WTC11 (cell line): ENCODE measurements around the gene CD59. TPM values are rescaled to one million over a fixed set of nuclear protein-coding genes. Genes with fewer than 3 reads are reported as not detected.

Experiments
- ATAC-seq: fragments of 200-7000 bp; cut with Tn5 transposase; 2 replicates; pipeline ENCODE4 v1.10.0; 2021; ENCODE audit warnings: mild to moderate bottlenecking, moderate library complexity
- CTCF ChIA-PET: fragments of 300-600 bp; sonication (Branson Sonifier 250); formaldehyde crosslinking; loops from one replicate; lab custom pipeline; 2021; ENCODE audit warnings: antibody characterized with exemption; lab: Charles Lee
- POLR2A ChIA-PET: fragments of 350-600 bp; sonication (Branson Sonifier 250); formaldehyde crosslinking; loops from one replicate; lab custom pipeline; 2021; ENCODE audit warnings: antibody characterized with exemption; lab: Charles Lee
- DNase-seq: peaks from one replicate; pipeline ENCODE4 v3.0.0; 2021; ENCODE audit warnings: low spot score
- H3K27ac Mint-ChIP-seq: 2 replicates; pipeline ENCODE4 v1.8.0; 2021; ENCODE audit warnings: mixed read lengths
- H3K27me3 Mint-ChIP-seq: 2 replicates; pipeline ENCODE4 v1.8.0; 2021; ENCODE audit warnings: low read depth, mild to moderate bottlenecking, moderate library complexity, mixed read lengths
- H3K36me3 Mint-ChIP-seq: 2 replicates; pipeline ENCODE4 v1.8.0; 2021; ENCODE audit warnings: mixed read lengths
- H3K4me1 Mint-ChIP-seq: 2 replicates; pipeline ENCODE4 v1.8.0; 2022; ENCODE audit warnings: mixed read lengths
- H3K4me3 Mint-ChIP-seq: 2 replicates; pipeline ENCODE4 v1.8.0; 2021; ENCODE audit warnings: mild to moderate bottlenecking, moderate library complexity, mixed read lengths
- H3K9me3 Mint-ChIP-seq: 2 replicates; pipeline ENCODE4 v1.8.0; 2021; ENCODE audit warnings: mixed read lengths
- CBFB ChIP-seq: sonication (generic); formaldehyde crosslinking; IDR thresholded peaks from 2 replicates; pipeline ENCODE4 v1.8.1; 2022; ENCODE audit warnings: mild to moderate bottlenecking, low read depth, missing genetic modification reagents
- ELF4 ChIP-seq: sonication (generic); formaldehyde crosslinking; IDR thresholded peaks from 2 replicates; pipeline ENCODE4 v1.8.1; 2022; ENCODE audit warnings: low read depth, mild to moderate bottlenecking, moderate library complexity, missing genetic modification reagents
- EMX1 ChIP-seq: fragments of 250-450 bp; sonication (Bioruptor Pico); IDR thresholded peaks from 2 replicates; pipeline ENCODE4 v1.8.0; 2021; ENCODE audit warnings: mild to moderate bottlenecking
- FOXJ3 ChIP-seq: sonication (generic); formaldehyde crosslinking; IDR thresholded peaks from 2 replicates; pipeline ENCODE4 v1.9.0; 2021; ENCODE audit warnings: missing genetic modification reagents, mild to moderate bottlenecking, borderline replicate concordance
- FOXP1 ChIP-seq: sonication (generic); formaldehyde crosslinking; IDR thresholded peaks from 2 replicates; pipeline ENCODE4 v1.8.0; 2022; ENCODE audit warnings: missing genetic modification reagents, mild to moderate bottlenecking, moderate library complexity, borderline replicate concordance
- KAT7 ChIP-seq: sonication (generic); formaldehyde crosslinking; IDR thresholded peaks from 2 replicates; pipeline ENCODE4 v1.8.1; 2023; ENCODE audit warnings: missing genetic modification reagents, mild to moderate bottlenecking, borderline replicate concordance
- MXD4 ChIP-seq: fragments of 250-450 bp; sonication (Bioruptor Pico); IDR thresholded peaks from 2 replicates; pipeline ENCODE4 v1.8.0; 2021; ENCODE audit warnings: mild to moderate bottlenecking, moderate library complexity, borderline replicate concordance
- NR2C2 ChIP-seq: sonication (generic); formaldehyde crosslinking; IDR thresholded peaks from 2 replicates; pipeline ENCODE4 v1.8.0; 2022; ENCODE audit warnings: mild to moderate bottlenecking, missing genetic modification reagents
- RELA ChIP-seq: sonication (generic); formaldehyde crosslinking; IDR thresholded peaks from 2 replicates; pipeline ENCODE4 v1.8.1; 2022; ENCODE audit warnings: missing genetic modification reagents, mild to moderate bottlenecking, borderline replicate concordance
- SOX15 ChIP-seq: fragments of 250-450 bp; sonication (Bioruptor Pico); IDR thresholded peaks from 2 replicates; pipeline ENCODE4 v1.9.0; 2021; ENCODE audit warnings: mild to moderate bottlenecking
- TCF7 ChIP-seq: sonication (generic); formaldehyde crosslinking; IDR thresholded peaks from 2 replicates; pipeline ENCODE4 v1.8.0; 2022; ENCODE audit warnings: mild to moderate bottlenecking, low read depth, missing genetic modification reagents, moderate library complexity
- TP53 ChIP-seq: sonication (generic); formaldehyde crosslinking; IDR thresholded peaks from 2 replicates; pipeline ENCODE4 v1.8.1; 2023; ENCODE audit warnings: mild to moderate bottlenecking, missing genetic modification reagents
- ZNF396 ChIP-seq: fragments of 250-450 bp; sonication (Bioruptor Pico); IDR thresholded peaks from 2 replicates; pipeline ENCODE4 v1.8.0; 2021; ENCODE audit warnings: mild to moderate bottlenecking, moderate library complexity, borderline replicate concordance
- total RNA-seq: library from RNA; stranded (reverse); gene quantifications from 3 replicates; pipeline ENCODE4 v1.2.3, GENCODE V29; 2021
- TF ChIP-seq, protein P1 (sequence below): fragments of 200-600 bp; IDR thresholded peaks from 2 replicates; pipeline ENCODE4 v1.8.0; 2022; ENCODE audit warnings: antibody characterized with exemption
- TF ChIP-seq, protein P2 (sequence below): fragments of 250-450 bp; sonication (Bioruptor Pico); IDR thresholded peaks from 2 replicates; pipeline ENCODE4 v1.9.0; 2021; ENCODE audit warnings: mild to moderate bottlenecking
- TF ChIP-seq, protein P3 (sequence below): sonication (generic); formaldehyde crosslinking; IDR thresholded peaks from 2 replicates; pipeline ENCODE4 v1.8.1; 2022; ENCODE audit warnings: low read depth, mild to moderate bottlenecking, moderate library complexity, missing genetic modification reagents, borderline replicate concordance
- TF ChIP-seq, protein P4 (sequence below): sonication (generic); formaldehyde crosslinking; IDR thresholded peaks from 2 replicates; pipeline ENCODE4 v1.8.1; 2023; ENCODE audit warnings: mild to moderate bottlenecking, moderate library complexity, missing genetic modification reagents
- TF ChIP-seq, protein P5 (sequence below): fragments of 250-450 bp; sonication (Bioruptor Pico); IDR thresholded peaks from 2 replicates; pipeline ENCODE4 v2.1.2; 2022; ENCODE audit warnings: mild to moderate bottlenecking, moderate library complexity
- TF ChIP-seq, protein P6 (sequence below): sonication (generic); formaldehyde crosslinking; IDR thresholded peaks from 2 replicates; pipeline ENCODE4 v1.8.0; 2022; ENCODE audit warnings: mild to moderate bottlenecking, missing genetic modification reagents
- TF ChIP-seq, protein P7 (sequence below): sonication (generic); formaldehyde crosslinking; IDR thresholded peaks from 2 replicates; pipeline ENCODE4 v1.8.0; 2023; ENCODE audit warnings: missing genetic modification reagents
- TF ChIP-seq, protein P8 (sequence below): sonication (generic); formaldehyde crosslinking; IDR thresholded peaks from 2 replicates; pipeline ENCODE4 v1.8.1; 2022; ENCODE audit warnings: missing genetic modification reagents, borderline replicate concordance

The CD59 gene
- total RNA-seq, 1 experiment from 2014 or later, result 65.8 TPM

DNA sequence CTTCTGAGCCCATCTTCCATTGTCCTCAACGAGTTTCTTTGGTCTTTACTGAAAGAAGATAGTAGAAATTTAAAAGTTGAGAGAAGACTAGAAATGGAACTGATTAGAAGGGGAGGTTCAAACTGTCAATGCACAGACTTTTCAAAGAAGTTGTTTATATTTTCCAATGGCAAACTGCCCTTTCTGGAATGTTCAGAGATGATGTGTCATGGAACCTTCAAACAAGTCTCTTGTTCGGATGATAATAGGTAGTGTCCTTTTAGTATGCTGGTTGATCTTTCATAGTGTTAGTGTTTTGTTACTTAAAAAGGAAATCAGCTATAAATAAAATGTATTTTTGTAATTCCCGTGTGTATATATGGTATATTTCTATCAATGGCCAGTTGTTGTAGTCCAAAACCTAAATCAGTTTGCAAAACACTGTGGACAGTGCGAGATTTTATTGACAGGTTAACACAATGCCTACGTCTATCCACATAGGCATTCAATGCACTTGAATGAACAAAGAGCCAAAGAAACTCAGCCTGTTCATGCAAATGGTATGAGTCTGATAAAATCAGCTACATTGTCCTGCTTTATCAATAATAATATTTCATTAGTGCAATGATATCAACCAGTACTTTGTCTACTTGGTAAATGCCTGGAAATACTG is 66.5 kb downstream of the CD59 start (continued):
- TF ChIP-seq, protein P1, sequence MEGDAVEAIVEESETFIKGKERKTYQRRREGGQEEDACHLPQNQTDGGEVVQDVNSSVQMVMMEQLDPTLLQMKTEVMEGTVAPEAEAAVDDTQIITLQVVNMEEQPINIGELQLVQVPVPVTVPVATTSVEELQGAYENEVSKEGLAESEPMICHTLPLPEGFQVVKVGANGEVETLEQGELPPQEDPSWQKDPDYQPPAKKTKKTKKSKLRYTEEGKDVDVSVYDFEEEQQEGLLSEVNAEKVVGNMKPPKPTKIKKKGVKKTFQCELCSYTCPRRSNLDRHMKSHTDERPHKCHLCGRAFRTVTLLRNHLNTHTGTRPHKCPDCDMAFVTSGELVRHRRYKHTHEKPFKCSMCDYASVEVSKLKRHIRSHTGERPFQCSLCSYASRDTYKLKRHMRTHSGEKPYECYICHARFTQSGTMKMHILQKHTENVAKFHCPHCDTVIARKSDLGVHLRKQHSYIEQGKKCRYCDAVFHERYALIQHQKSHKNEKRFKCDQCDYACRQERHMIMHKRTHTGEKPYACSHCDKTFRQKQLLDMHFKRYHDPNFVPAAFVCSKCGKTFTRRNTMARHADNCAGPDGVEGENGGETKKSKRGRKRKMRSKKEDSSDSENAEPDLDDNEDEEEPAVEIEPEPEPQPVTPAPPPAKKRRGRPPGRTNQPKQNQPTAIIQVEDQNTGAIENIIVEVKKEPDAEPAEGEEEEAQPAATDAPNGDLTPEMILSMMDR, result no peak
- TF ChIP-seq FOXJ3 (CRISPR knock-in tag) (no peak), ELF4 (CRISPR knock-in tag) (no peak), MXD4 (CRISPR knock-in tag) (no peak), SOX15 (CRISPR knock-in tag) (no peak), TCF7 (CRISPR knock-in tag) (no peak), CBFB (CRISPR knock-in tag) (no peak), TP53 (CRISPR knock-in tag) (no peak), RELA (CRISPR knock-in tag) (no peak)
- TF ChIP-seq, protein P2, sequence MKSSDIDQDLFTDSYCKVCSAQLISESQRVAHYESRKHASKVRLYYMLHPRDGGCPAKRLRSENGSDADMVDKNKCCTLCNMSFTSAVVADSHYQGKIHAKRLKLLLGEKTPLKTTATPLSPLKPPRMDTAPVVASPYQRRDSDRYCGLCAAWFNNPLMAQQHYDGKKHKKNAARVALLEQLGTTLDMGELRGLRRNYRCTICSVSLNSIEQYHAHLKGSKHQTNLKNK (CRISPR knock-in tag), result no peak
- TF ChIP-seq, protein P3, sequence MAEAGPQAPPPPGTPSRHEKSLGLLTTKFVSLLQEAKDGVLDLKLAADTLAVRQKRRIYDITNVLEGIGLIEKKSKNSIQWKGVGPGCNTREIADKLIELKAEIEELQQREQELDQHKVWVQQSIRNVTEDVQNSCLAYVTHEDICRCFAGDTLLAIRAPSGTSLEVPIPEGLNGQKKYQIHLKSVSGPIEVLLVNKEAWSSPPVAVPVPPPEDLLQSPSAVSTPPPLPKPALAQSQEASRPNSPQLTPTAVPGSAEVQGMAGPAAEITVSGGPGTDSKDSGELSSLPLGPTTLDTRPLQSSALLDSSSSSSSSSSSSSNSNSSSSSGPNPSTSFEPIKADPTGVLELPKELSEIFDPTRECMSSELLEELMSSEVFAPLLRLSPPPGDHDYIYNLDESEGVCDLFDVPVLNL (CRISPR knock-in tag), result no peak

DNA sequence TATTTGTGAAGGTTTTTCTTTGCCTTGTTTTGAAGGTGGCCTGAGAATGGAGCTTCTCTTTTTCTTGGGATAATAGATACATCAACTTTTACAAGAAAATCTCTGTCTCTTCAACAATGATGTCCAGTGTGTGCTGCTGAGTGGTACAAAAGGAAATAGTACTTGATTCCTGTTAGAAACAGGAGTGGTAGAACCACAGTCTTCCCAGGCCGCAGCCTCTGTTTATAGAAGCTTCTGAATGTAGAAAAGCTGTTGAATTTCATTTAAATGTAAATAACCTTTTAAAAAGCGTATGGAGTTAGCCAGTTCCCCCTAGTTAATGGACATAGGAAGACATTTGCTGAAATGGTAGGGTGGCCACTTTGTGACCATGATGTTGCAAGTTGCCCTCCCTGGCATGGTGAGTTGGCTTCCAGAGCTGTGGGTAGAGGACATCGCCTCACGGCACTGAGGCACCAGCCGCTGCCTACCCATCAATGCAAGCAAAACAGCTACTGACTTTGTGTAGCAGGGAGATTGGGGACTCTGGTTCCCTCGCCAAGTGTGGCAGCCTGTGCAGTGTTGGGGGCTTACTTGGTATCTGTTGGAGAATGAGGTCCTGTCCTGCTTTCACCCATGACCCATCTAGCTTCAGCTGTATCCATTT is 67.1 kb downstream of the CD59 start:
- TF ChIP-seq, protein P4, sequence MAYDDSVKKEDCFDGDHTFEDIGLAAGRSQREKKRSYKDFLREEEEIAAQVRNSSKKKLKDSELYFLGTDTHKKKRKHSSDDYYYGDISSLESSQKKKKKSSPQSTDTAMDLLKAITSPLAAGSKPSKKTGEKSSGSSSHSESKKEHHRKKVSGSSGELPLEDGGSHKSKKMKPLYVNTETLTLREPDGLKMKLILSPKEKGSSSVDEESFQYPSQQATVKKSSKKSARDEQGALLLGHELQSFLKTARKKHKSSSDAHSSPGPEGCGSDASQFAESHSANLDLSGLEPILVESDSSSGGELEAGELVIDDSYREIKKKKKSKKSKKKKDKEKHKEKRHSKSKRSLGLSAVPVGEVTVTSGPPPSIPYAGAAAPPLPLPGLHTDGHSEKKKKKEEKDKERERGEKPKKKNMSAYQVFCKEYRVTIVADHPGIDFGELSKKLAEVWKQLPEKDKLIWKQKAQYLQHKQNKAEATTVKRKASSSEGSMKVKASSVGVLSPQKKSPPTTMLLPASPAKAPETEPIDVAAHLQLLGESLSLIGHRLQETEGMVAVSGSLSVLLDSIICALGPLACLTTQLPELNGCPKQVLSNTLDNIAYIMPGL (CRISPR knock-in tag), result no peak
- TF ChIP-seq, protein P5, sequence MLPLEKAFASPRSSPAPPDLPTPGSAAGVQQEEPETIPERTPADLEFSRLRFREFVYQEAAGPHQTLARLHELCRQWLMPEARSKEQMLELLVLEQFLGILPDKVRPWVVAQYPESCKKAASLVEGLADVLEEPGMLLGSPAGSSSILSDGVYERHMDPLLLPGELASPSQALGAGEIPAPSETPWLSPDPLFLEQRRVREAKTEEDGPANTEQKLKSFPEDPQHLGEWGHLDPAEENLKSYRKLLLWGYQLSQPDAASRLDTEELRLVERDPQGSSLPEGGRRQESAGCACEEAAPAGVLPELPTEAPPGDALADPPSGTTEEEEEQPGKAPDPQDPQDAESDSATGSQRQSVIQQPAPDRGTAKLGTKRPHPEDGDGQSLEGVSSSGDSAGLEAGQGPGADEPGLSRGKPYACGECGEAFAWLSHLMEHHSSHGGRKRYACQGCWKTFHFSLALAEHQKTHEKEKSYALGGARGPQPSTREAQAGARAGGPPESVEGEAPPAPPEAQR (CRISPR knock-in tag), result no peak
- TF ChIP-seq, protein P6, sequence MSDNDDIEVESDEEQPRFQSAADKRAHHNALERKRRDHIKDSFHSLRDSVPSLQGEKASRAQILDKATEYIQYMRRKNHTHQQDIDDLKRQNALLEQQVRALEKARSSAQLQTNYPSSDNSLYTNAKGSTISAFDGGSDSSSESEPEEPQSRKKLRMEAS (CRISPR knock-in tag), result no peak
- TF ChIP-seq, protein P7, sequence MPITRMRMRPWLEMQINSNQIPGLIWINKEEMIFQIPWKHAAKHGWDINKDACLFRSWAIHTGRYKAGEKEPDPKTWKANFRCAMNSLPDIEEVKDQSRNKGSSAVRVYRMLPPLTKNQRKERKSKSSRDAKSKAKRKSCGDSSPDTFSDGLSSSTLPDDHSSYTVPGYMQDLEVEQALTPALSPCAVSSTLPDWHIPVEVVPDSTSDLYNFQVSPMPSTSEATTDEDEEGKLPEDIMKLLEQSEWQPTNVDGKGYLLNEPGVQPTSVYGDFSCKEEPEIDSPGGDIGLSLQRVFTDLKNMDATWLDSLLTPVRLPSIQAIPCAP (CRISPR knock-in tag), result no peak
- no peak for TF ChIP-seq ZNF396 (CRISPR knock-in tag)
- no peak for TF ChIP-seq EMX1 (CRISPR knock-in tag)
- no peak for TF ChIP-seq NR2C2
- TF ChIP-seq, protein P8, sequence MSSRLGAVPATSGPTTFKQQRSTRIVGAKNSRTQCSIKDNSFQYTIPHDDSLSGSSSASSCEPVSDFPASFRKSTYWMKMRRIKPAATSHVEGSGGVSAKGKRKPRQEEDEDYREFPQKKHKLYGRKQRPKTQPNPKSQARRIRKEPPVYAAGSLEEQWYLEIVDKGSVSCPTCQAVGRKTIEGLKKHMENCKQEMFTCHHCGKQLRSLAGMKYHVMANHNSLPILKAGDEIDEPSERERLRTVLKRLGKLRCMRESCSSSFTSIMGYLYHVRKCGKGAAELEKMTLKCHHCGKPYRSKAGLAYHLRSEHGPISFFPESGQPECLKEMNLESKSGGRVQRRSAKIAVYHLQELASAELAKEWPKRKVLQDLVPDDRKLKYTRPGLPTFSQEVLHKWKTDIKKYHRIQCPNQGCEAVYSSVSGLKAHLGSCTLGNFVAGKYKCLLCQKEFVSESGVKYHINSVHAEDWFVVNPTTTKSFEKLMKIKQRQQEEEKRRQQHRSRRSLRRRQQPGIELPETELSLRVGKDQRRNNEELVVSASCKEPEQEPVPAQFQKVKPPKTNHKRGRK (CRISPR knock-in tag), result no peak
- no peak for TF ChIP-seq KAT7
- TF ChIP-seq FOXP1 (CRISPR knock-in tag), result no peak
- Mint-ChIP-seq H3K27me3 (no peaks in the 10 kb centered on the region), H3K4me1 (peaks cover 51% of the 10 kb centered on the region), H3K4me3 (no peak overlapping the region), H3K27ac (peak overlapping the region; percentile 50; the same call in 1 of the 2 replicates), H3K36me3 (peaks cover 9% of the 10 kb centered on the region), H3K9me3 (peaks cover 16% of the 10 kb centered on the region)
- ChIA-PET POLR2A (no interaction called here), CTCF (interaction anchor here (1.2 kb wide), 1 partner anchor 74 kb away, joined by 3 read pairs; no protein-coding TSS in a partner anchor)
- no peak for ATAC-seq
- DNase-seq, result no peak
